Tibial nerve (tissue), 4 donors: ENCODE data around the gene HECTD2.

Experiments
- CTCF ChIP-seq, 5 experiments: fragments of 200-600 bp in 3 of 5; fragments of 450-650 bp in 2 of 5; sonication (generic) in 3 of 5; IDR thresholded peaks; one replicate each; pipeline ENCODE4 v1.5.1; 2016 to 2019; ENCODE audit warnings: antibody characterized with exemption in 5 of 5, mild to moderate bottlenecking in 3 of 5, moderate library complexity in 2 of 5
- EP300 ChIP-seq, 2 donors: sonication (generic); formaldehyde crosslinking; IDR thresholded peaks; one replicate each; pipeline ENCODE4 v1.6.1; 2017; ENCODE audit warnings: antibody characterized with exemption in 2 of 2, mild to moderate bottlenecking in 1 of 2

- TF ChIP-seq EP300 (IDR thresholded peaks at IDR 0.05) = no peak
- TF ChIP-seq CTCF (IDR thresholded peaks at IDR 0.05) = no peak
Measured at GRCh38 chr10:91521439-91521838, 111.3 kb downstream of the HECTD2 start.
